ENCODE results near the gene PUM1. TPM values are rescaled to one million over a fixed set of nuclear protein-coding genes. Genes with fewer than 3 reads are reported as not detected.

PUM1 gene
- total and polyA plus RNA-seq, 4 donors: 24.7 to 125 (median 66.9) TPM

DNA sequence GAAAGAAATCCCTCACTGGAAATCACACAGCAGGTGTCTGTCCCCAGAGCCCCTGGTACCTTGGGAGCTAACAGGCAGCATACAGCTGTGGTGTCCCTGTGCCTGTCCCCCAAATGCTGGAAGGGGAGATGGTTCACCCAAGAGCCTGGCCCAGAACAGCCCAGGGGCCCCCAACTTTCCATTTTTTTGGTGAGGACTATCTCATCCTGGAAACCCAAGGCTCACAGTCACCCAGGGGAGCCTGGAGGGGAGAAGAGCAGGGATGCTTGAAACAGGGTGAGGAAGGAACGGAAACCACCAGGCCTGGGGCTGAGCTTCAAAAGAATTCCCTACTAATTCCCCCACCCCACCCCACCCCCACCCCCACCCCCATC is 160.6 kb downstream of the PUM1 start:
- Histone ChIP-seq H3K9ac (ENCODE audit: insufficient read depth in 1 of 2, low read length in 2 of 2) (no peak overlapping the region), H3K4me1 (ENCODE audit: control insufficient read depth in 5 of 5, insufficient read depth in 5 of 5, low read length in 5 of 5) (peaks cover 0 to 42% (median 37%) of the 10 kb centered on the region in 5 donors), H3K4me3 (no peak overlapping the region), H3K27me3 (ENCODE audit: control insufficient read depth in 3 of 3, insufficient read depth in 3 of 3, low read length in 2 of 3) (no peaks in the 10 kb centered on the region), H3K9me3 (ENCODE audit: control insufficient read depth in 4 of 4, insufficient read depth in 3 of 4, low read length in 3 of 4) (peaks cover 0 to 2% (median 0%) of the 10 kb centered on the region in 4 donors), H3K36me3 (ENCODE audit: control insufficient read depth in 4 of 4, insufficient read depth in 4 of 4, low read length in 4 of 4) (no peaks in the 10 kb centered on the region), H3K27ac (ENCODE audit: low read depth in 1 of 2, low read length in 1 of 2) (peak overlapping the region in 1 of 2 donors; percentile 23)
- DNase-seq: no peak
- no peak for ATAC-seq (ENCODE audit: insufficient read depth, low FRiP score)
- 69 to 94% methylated on average over 1 of the region's 1 CpG for WGBS, 2 donors
- TF ChIP-seq, protein P1, sequence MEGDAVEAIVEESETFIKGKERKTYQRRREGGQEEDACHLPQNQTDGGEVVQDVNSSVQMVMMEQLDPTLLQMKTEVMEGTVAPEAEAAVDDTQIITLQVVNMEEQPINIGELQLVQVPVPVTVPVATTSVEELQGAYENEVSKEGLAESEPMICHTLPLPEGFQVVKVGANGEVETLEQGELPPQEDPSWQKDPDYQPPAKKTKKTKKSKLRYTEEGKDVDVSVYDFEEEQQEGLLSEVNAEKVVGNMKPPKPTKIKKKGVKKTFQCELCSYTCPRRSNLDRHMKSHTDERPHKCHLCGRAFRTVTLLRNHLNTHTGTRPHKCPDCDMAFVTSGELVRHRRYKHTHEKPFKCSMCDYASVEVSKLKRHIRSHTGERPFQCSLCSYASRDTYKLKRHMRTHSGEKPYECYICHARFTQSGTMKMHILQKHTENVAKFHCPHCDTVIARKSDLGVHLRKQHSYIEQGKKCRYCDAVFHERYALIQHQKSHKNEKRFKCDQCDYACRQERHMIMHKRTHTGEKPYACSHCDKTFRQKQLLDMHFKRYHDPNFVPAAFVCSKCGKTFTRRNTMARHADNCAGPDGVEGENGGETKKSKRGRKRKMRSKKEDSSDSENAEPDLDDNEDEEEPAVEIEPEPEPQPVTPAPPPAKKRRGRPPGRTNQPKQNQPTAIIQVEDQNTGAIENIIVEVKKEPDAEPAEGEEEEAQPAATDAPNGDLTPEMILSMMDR (IDR thresholded peaks at IDR 0.05; ENCODE audit: control extremely low read depth, extremely low read depth): no peak

DNA sequence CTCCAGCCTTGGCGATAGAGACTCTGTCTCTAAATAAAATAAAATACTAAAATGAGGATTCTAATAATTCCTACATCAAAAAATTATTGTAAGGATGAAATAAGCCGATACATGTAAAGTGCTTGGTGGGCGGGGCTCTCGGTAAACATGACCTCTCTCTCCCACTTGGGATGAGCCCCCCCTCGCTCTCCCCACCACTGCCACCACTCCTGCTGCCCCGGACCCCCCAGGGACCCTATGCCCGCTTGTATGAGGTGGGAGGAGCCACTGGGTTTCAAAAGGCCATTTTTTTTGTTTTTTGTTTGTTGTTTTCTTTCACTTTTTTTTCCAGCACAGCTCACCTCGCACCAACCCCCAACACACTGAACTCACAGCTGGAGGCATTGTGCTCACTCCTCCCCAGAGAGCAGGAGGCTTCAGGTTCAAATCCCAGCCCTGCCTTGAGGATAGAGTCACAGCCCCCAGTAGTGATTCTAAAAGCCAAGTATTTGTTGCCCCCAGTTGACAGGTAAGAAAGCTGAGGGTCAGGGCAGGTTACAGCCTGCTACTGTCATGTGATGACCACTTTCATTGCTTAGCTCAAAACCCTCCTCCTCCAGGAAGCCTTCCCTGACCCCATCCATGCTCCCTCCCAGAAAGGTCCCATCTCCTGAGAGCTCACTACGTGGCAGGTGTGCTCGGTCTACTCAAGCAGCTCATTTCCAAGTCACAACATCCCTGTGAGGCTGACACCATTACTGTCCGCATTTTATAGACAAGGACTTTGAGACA is 161.1 kb downstream of the PUM1 start:
- no peaks in the 10 kb centered on the region for H3K27me3 ChIP-seq (ENCODE audit: control insufficient read depth in 3 of 3, insufficient read depth in 3 of 3, low read length in 2 of 3)
- peak overlapping the region in 1 of 2 donors; percentile 23 for H3K27ac ChIP-seq (ENCODE audit: low read depth in 1 of 2, low read length in 1 of 2)
- 71 to 77% methylated on average over 11 of the region's 11 CpGs for WGBS, 2 donors
- ATAC-seq (ENCODE audit: insufficient read depth, low FRiP score): no peak
- no peak for DNase-seq
- H3K4me1 ChIP-seq (ENCODE audit: control insufficient read depth in 5 of 5, insufficient read depth in 5 of 5, low read length in 5 of 5): peaks cover 0 to 41% (median 37%) of the 10 kb centered on the region in 5 donors
- H3K9me3 ChIP-seq (ENCODE audit: control insufficient read depth in 4 of 4, insufficient read depth in 3 of 4, low read length in 3 of 4): peaks cover 0 to 2% (median 0%) of the 10 kb centered on the region in 4 donors
- TF ChIP-seq, protein P1 (IDR thresholded peaks at IDR 0.05; ENCODE audit: control extremely low read depth, extremely low read depth): no peak
- H3K9ac ChIP-seq (ENCODE audit: insufficient read depth in 1 of 2, low read length in 2 of 2): no peak overlapping the region
- no peak overlapping the region for H3K4me3 ChIP-seq
- H3K36me3 ChIP-seq (ENCODE audit: control insufficient read depth in 4 of 4, insufficient read depth in 4 of 4, low read length in 4 of 4): no peaks in the 10 kb centered on the region

DNA sequence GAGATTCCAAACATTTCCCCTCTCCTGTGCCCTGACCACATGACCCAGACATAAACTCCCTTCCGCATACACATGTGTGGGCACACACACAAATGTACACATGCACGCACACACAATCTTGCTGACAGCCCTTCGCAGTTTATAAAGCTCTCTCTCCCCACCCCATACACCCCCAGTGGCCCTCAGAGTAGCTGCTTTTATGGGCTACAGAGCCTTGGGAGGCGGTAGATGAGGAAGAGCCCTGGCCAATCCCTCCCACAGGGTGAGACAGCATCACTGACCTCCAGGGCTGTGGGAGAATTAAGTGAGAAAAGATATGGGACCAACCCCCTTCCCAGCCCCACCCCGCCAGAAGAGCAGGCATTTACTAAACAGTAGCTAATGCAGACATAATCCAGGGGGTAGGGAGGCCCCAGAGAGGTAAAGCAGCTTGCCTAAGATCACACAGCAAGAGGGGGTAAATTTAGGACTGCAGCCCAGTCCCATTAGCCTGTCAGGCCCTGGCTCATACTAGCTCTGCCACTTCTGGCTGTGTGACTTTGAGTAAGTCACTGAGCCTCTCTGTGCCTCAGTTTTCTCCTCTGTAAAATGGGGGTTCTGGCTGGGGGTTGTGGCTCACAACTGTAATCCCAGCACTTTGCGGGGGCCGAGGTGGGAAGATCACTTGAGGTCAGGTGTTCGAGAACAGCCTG is 162.0 kb downstream of the PUM1 start:
- DNase-seq (peak; percentile 42 to 55 (median 46)), ATAC-seq (ENCODE audit: insufficient read depth, low FRiP score) (no peak)
- H3K36me3 ChIP-seq (ENCODE audit: control insufficient read depth in 4 of 4, insufficient read depth in 4 of 4, low read length in 4 of 4): no peaks in the 10 kb centered on the region
- H3K27ac ChIP-seq (ENCODE audit: low read depth in 1 of 2, low read length in 1 of 2): peak overlapping the region in 1 of 2 donors; percentile 69
- no peaks in the 10 kb centered on the region for H3K27me3 ChIP-seq (ENCODE audit: control insufficient read depth in 3 of 3, insufficient read depth in 3 of 3, low read length in 2 of 3)
- WGBS, 2 donors: 84 to 86% methylated on average over 8 of the region's 8 CpGs
- peaks cover 0 to 2% (median 0%) of the 10 kb centered on the region in 4 donors for H3K9me3 ChIP-seq (ENCODE audit: control insufficient read depth in 4 of 4, insufficient read depth in 3 of 4, low read length in 3 of 4)
- TF ChIP-seq, protein P1 (IDR thresholded peaks at IDR 0.05; ENCODE audit: control extremely low read depth, extremely low read depth): no peak
- H3K4me3 ChIP-seq: no peak overlapping the region
- no peak overlapping the region for H3K9ac ChIP-seq (ENCODE audit: insufficient read depth in 1 of 2, low read length in 2 of 2)
- peaks cover 0 to 39% (median 33%) of the 10 kb centered on the region in 5 donors for H3K4me1 ChIP-seq (ENCODE audit: control insufficient read depth in 5 of 5, insufficient read depth in 5 of 5, low read length in 5 of 5)

Data from lung (tissue), 12 donors.